Neural cell (in vitro differentiated cells): ENCODE data around the gene PHF21A. TPM values are rescaled to one million over a fixed set of nuclear protein-coding genes. Genes with fewer than 3 reads are reported as not detected.

Experiments used
- H2AFZ ChIP-seq: fragments of 200-600, 300-800 bp; sonication (generic), shearing (Covaris generic); 2 replicates; pipeline ENCODE4 v1.6.0; 2014; ENCODE audit warnings: low read depth, mild to moderate bottlenecking, antibody characterized with exemption, low read length, moderate library complexity
- H3F3A ChIP-seq: fragments of 200-600 bp; shearing (Covaris generic); 2 replicates; pipeline ENCODE4 v1.6.1; 2016; ENCODE audit warnings: mild to moderate bottlenecking, moderate library complexity, mixed read lengths, antibody characterized with exemption, low read length; ENCODE audit not compliant: insufficient read depth, poor library complexity, severe bottlenecking
- H3K27ac ChIP-seq: fragments of 200-600, 300-800 bp; sonication (generic), shearing (Covaris generic); 2 replicates; pipeline ENCODE4 v1.5.1; 2014; ENCODE audit warnings: mild to moderate bottlenecking, low read length, moderate library complexity
- H3K27me3 ChIP-seq: fragments of 300-800, 200-600 bp; sonication (generic), shearing (Covaris generic); 2 replicates; pipeline ENCODE4 v1.6.0; 2014; ENCODE audit warnings: mild to moderate bottlenecking, low read depth, low read length, moderate library complexity; ENCODE audit not compliant: insufficient read depth
- H3K36me3 ChIP-seq: fragments of 300-800, 200-600 bp; sonication (generic), shearing (Covaris generic); 2 replicates; pipeline ENCODE4 v1.5.1; 2014; ENCODE audit warnings: mild to moderate bottlenecking, antibody characterized with exemption, low read length, moderate library complexity; ENCODE audit not compliant: insufficient read depth
- H3K4me2 ChIP-seq: fragments of 300-800, 200-600 bp; sonication (generic), shearing (Covaris generic); 2 replicates; pipeline ENCODE4 v1.6.0; 2014; ENCODE audit warnings: mild to moderate bottlenecking, low read length
- H3K4me3 ChIP-seq: fragments of 300-800, 200-600 bp; sonication (generic), shearing (Covaris generic); 2 replicates; pipeline ENCODE4 v1.5.1; 2014; ENCODE audit warnings: mild to moderate bottlenecking, low read length, moderate library complexity
- H3K79me2 ChIP-seq: fragments of 200-600 bp; shearing (Covaris generic); replicated peaks from 2 replicates; pipeline ENCODE4 v1.6.0; 2014; ENCODE audit warnings: mild to moderate bottlenecking, low read length, moderate library complexity; ENCODE audit not compliant: insufficient read depth
- H3K9ac ChIP-seq: fragments of 300-800, 200-600 bp; sonication (generic), shearing (Covaris generic); 2 replicates; pipeline ENCODE4 v1.6.1; 2016; ENCODE audit warnings: mild to moderate bottlenecking, low read length, mixed read lengths
- H3K9me2 ChIP-seq: fragments of 200-600 bp; shearing (Covaris generic); 2 replicates; pipeline ENCODE4 v1.6.1; 2016; ENCODE audit warnings: mild to moderate bottlenecking, low read length, mixed read lengths; ENCODE audit not compliant: insufficient read depth
- H3K9me3 ChIP-seq: fragments of 200-600, 300-800 bp; sonication (generic), shearing (Covaris generic); 2 replicates; pipeline ENCODE4 v1.6.1; 2016; ENCODE audit warnings: mild to moderate bottlenecking, mixed run types, low read length, moderate library complexity, mixed read lengths
- H4K20me1 ChIP-seq: fragments of 200-600 bp; shearing (Covaris generic); 2 replicates; pipeline ENCODE4 v1.6.1; 2016; ENCODE audit warnings: mild to moderate bottlenecking, mixed run types; ENCODE audit not compliant: insufficient read depth
- CTCF ChIP-seq: fragments of 450-650 bp; IDR thresholded peaks from 2 replicates; pipeline ENCODE4 v1.5.1; 2014; ENCODE audit warnings: antibody characterized with exemption, mild to moderate bottlenecking, moderate library complexity; ENCODE audit not compliant: poor library complexity, severe bottlenecking
- EP300 ChIP-seq: fragments of 450-650 bp; conservative IDR thresholded peaks from 2 replicates; pipeline ENCODE4 v1.6.1; 2014; ENCODE audit warnings: antibody characterized with exemption, mild to moderate bottlenecking, moderate library complexity; ENCODE audit not compliant: poor library complexity, severe bottlenecking
- EZH2 ChIP-seq: fragments of 200-600, 300-800 bp; shearing (Covaris generic), sonication (generic); IDR thresholded peaks from 2 replicates; pipeline ENCODE4 v1.6.1; 2014; ENCODE audit warnings: antibody characterized with exemption, low read length, borderline replicate concordance, mild to moderate bottlenecking; ENCODE audit not compliant: insufficient read depth, poor library complexity, severe bottlenecking
- MXI1 ChIP-seq: fragments of 450-650 bp; conservative IDR thresholded peaks from 2 replicates; pipeline ENCODE4 v1.6.1; 2014; ENCODE audit warnings: antibody characterized with exemption, mild to moderate bottlenecking; ENCODE audit not compliant: poor library complexity, severe bottlenecking
- POLR2AphosphoS5 ChIP-seq: IDR thresholded peaks from 2 replicates; pipeline ENCODE4 v1.6.1; 2012
- RAD21 ChIP-seq: fragments of 450-650 bp; conservative IDR thresholded peaks from 2 replicates; pipeline ENCODE4 v1.6.1; 2014; ENCODE audit warnings: antibody characterized with exemption, mild to moderate bottlenecking, moderate library complexity
- REST ChIP-seq: IDR thresholded peaks from 2 replicates; pipeline ENCODE4 v1.6.1; 2012; ENCODE audit warnings: borderline replicate concordance
- SMC3 ChIP-seq: fragments of 450-650 bp; conservative IDR thresholded peaks from 2 replicates; pipeline ENCODE4 v1.6.1; 2014; ENCODE audit warnings: antibody characterized with exemption, mild to moderate bottlenecking, moderate library complexity; ENCODE audit not compliant: poor library complexity
- TAF1 ChIP-seq: IDR thresholded peaks from 2 replicates; pipeline ENCODE4 v1.6.1; 2012; ENCODE audit warnings: low read depth
- polyA plus RNA-seq: library from polyadenylated mRNA; depleted of rRNA; stranded (reverse); fragments of >200 nt; gene quantifications from 2 replicates; pipeline ENCODE4 v1.2.3, GENCODE V29; 2014

The PHF21A gene
- polyA plus RNA-seq, 1 donor from 2014 or later, result 31.7 TPM

- no peaks in the 10 kb centered on the region for H4K20me1 ChIP-seq
These were observed 114.7 kb downstream of the PHF21A start for GRCh38 chr11:46006418-46007070.

GRCh38 chr11:46003572-46003971 is 117.7 kb downstream of the PHF21A start:
- Histone ChIP-seq H2AFZ (no peak overlapping the region), H3K9ac (no peak overlapping the region), H3F3A (no peaks in the 10 kb centered on the region), H3K27me3 (no peaks in the 10 kb centered on the region), H3K27ac (no peak overlapping the region), H3K4me2 (no peak overlapping the region), H3K9me3 (no peaks in the 10 kb centered on the region), H3K79me2 (peaks cover 7% of the 10 kb centered on the region), H4K20me1 (no peaks in the 10 kb centered on the region), H3K36me3 (no peaks in the 10 kb centered on the region), H3K4me3 (no peak overlapping the region), H3K9me2 (no peaks in the 10 kb centered on the region)
- TF ChIP-seq RAD21 (no peak), POLR2AphosphoS5 (no peak), MXI1 (no peak), SMC3 (no peak), CTCF (no peak), EP300 (no peak), REST (no peak), EZH2 (no peak), TAF1 (no peak)

More at GRCh38 chr11:46006418-46007070, 114.7 kb downstream of the PHF21A start:
- Histone ChIP-seq H3K9ac (no peak overlapping the region), H3K27me3 (no peaks in the 10 kb centered on the region), H3K27ac (no peak overlapping the region), H3K9me3 (no peaks in the 10 kb centered on the region), H2AFZ (no peak overlapping the region), H3F3A (no peaks in the 10 kb centered on the region), H3K79me2 (no peaks in the 10 kb centered on the region), H3K9me2 (no peaks in the 10 kb centered on the region), H3K4me3 (no peak overlapping the region), H3K36me3 (no peaks in the 10 kb centered on the region), H3K4me2 (no peak overlapping the region)
- TF ChIP-seq TAF1, result no peak
- peak; percentile 94 for TF ChIP-seq SMC3
- peak; percentile 91 for TF ChIP-seq CTCF
- TF ChIP-seq RAD21, result peak; percentile 95
